ENCODE results near the gene ALDH1A2. TPM values are rescaled to one million over a fixed set of nuclear protein-coding genes. Genes with fewer than 3 reads are reported as not detected.
A peak's percentile ranks its signal among the peaks of the same experiment; 100 is the strongest.

ALDH1A2 gene
- total and polyA plus RNA-seq, 9 donors: 10.3 to 120 (median 45.0) TPM

DNA sequence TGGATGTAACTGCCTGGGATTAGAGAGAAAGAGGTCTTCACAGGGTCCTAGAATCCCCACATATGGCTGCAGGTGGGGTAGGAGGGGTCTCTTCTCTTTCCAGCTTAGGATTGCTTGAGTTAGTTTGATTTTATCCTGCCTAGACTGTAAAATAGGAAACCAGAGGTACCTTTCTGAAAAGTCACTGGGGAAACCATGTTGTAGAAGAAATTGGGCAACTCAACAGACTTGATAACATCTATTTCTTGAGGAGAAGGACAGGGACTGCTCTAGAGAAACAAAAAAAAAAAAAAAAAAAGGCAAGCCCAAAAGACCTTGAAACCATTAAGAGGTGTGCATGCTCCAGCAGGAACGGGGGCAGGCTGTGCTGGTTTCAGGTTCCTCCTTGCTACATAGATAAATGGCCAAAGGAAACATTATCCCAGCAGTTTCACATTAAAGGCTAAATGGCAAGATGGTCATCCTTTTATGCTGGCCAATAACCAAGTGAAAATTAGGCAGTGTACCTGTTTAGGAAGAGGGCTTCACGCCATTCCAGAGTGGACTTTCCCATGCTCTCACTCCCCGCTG lies 116.1 kb downstream of the ALDH1A2 start:
- Histone ChIP-seq H3K9me3 (no peaks in the 10 kb centered on the region), H3K36me3 (no peaks in the 10 kb centered on the region), H3K4me3 (no peak overlapping the region), H3K27ac (peak overlapping the region in 1 of 2 donors; percentile 2), H3K4me1 (ENCODE audit: insufficient read depth) (peaks cover 16% of the 10 kb centered on the region), H3K27me3 (no peaks in the 10 kb centered on the region)
- intact Hi-C loops (cut with DNase I): no loop called here
- TF ChIP-seq CTCF (IDR thresholded peaks at IDR 0.05) (no peak), EP300 (IDR thresholded peaks at IDR 0.05) (no peak), POLR2A (IDR thresholded peaks at IDR 0.05) (no peak)
- DNase-seq: no peak
- WGBS, 3 donors: 83 to 91% (median 87%) methylated on average over 3 of the region's 3 CpGs

DNA sequence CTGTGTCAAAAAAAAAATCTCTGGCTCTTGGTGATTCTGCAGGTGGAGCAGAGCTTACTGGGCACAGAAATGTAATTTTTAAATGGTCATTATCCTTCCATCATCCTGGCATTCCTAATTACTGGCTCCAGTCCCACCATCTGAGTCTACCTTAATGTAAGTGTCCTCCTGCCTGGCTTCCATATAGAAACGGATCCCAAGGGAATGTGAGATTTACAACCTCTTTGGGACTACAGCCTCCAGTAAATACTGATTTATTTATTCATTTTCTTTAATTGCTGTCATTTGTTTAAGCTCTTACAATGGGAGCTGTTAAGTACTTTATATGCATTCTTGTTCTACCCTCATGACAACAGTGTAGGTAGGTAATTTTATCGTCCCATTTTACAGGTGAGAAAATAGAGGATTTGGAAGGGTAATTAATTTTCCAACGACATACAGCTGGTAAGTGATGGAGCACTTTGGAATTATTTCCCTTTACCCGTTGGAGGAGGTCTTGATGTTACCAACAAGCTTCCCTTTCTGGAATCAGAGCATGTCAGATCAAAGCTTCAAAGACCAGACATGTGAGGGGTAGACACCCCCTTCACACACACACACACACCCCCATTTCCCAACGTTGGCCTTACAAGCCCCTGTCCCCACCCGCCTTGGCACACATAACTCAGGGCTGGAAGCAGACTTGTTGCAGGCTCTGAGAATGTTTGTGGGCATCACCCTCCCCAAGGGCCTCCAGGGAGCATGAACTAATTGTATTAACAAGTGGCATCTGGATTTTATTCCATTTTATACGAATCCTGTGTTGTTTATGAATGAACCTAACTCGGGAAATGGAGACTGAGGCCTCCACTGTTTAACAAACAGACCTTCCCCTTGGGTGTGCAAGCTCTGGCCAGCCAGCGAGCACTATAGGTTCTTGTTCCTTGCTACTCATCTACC lies 116.9 kb downstream of the ALDH1A2 start:
- H3K4me1 ChIP-seq (ENCODE audit: insufficient read depth): peaks cover 13% of the 10 kb centered on the region
- no peak for DNase-seq
- intact Hi-C loops (cut with DNase I): no loop called here
- H3K27ac ChIP-seq: peak overlapping the region in 1 of 2 donors; percentile 2
- no peaks in the 10 kb centered on the region for H3K36me3 ChIP-seq
- TF ChIP-seq POLR2A (IDR thresholded peaks at IDR 0.05) (no peak), CTCF (IDR thresholded peaks at IDR 0.05) (no peak), EP300 (IDR thresholded peaks at IDR 0.05) (no peak)
- no peak overlapping the region for H3K4me3 ChIP-seq
- no peaks in the 10 kb centered on the region for H3K27me3 ChIP-seq
- 72 to 74% (median 73%) methylated on average over 9 of the region's 9 CpGs for WGBS, 3 donors
- H3K9me3 ChIP-seq: no peaks in the 10 kb centered on the region

- Histone ChIP-seq H3K4me1 (ENCODE audit: insufficient read depth) (peaks cover 13% of the 10 kb centered on the region), H3K27me3 (no peaks in the 10 kb centered on the region), H3K9me3 (no peaks in the 10 kb centered on the region), H3K27ac (peak overlapping the region in 1 of 2 donors; percentile 17), H3K4me3 (no peak overlapping the region), H3K36me3 (no peaks in the 10 kb centered on the region)
- WGBS, 3 donors: 6 to 12% (median 7%) methylated on average over 3 of the region's 3 CpGs
- TF ChIP-seq EP300 (IDR thresholded peaks at IDR 0.05) (no peak), CTCF (IDR thresholded peaks at IDR 0.05) (no peak), POLR2A (IDR thresholded peaks at IDR 0.05) (no peak)
- intact Hi-C loops (cut with DNase I): no loop called here
- DNase-seq: peak; percentile 38 to 75 (median 55)
These were observed 117.7 kb downstream of the ALDH1A2 start for GRCh38 chr15:57947781-57948180.

DNA sequence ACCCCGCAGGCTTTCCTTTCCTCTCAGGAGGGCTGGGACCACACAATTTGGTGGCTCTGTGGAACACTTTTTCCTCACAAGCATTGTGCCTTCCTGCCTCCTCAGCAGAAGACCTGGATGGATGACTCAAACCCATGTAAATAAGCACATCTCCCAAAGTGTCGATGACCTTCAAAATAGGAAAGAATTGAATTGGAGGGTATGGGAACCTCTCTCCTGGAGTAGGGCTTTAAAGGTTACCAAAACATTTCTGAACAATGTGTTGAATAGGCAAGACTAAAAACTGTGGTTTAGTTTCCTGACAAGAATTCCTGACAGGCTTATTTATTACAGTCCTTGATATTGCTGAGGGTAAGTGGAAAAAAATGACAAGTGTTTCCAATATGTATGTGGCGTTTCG lies 118.2 kb downstream of the ALDH1A2 start:
- H3K9me3 ChIP-seq: no peaks in the 10 kb centered on the region
- peak overlapping the region in 1 of 2 donors; percentile 17 for H3K27ac ChIP-seq
- no peaks in the 10 kb centered on the region for H3K36me3 ChIP-seq
- TF ChIP-seq EP300 (IDR thresholded peaks at IDR 0.05) (no peak), POLR2A (IDR thresholded peaks at IDR 0.05) (no peak), CTCF (IDR thresholded peaks at IDR 0.05) (no peak)
- no peak overlapping the region for H3K4me3 ChIP-seq
- H3K27me3 ChIP-seq: no peaks in the 10 kb centered on the region
- peaks cover 13% of the 10 kb centered on the region for H3K4me1 ChIP-seq (ENCODE audit: insufficient read depth)
- WGBS, 3 donors: 44 to 47% (median 44%) methylated on average over 4 of the region's 4 CpGs
- DNase-seq: no peak
- intact Hi-C loops (cut with DNase I): no loop called here
